ENCODE measurements around the gene ZNF710.

DNA sequence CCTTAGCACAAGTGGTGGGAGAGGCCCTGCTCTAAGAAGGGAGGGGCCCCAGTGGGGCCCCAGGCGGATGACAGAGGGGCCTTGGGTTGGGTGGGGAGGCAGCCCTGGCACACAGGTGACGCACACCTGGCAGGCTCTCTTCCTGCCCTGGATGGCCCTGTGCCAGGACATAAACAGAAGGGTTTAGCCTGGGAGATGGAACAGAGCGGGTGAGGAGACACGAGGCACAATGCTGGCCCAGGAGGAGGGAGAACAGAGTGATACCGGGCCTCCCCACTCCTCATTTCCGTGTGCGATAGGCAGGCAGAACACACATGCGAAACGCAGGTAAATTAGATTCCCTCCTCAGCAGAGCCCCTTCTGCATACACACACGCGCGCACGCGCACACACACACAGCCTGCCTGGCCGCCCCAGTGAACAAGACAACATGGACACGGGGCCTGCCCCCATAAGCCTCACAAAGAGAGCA, 61.4 kb downstream of the ZNF710 start:
- TF ChIP-seq CTCF (IDR thresholded peaks at IDR 0.05 in 8 of 11, conservative IDR thresholded peaks at IDR 0.05 in 3 of 11), result no peak
- no peak for TF ChIP-seq POLR2AphosphoS5 (IDR thresholded peaks at IDR 0.05)
- TF ChIP-seq POLR2A (IDR thresholded peaks at IDR 0.05), result no peak
